ENCODE results near the gene WDR1.

DNA sequence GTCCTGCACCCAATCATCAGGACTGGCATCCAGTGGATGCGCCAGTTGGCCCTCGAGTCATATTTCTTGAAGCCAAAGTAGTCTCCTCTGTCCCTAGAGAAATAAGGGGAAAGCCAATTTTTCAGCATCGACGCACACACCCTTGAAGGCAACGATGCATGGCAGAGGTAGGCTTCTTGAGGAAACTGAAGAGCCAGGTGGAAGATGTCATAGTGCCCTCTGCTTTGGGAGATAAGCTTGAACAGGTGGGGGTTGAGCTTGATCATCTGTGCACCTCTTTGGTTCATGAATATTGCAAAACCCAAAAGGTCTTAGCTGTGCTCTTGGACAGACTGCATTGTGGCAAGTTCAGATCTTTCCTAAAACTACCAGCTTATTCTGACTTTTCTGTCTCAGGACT is 34.6 kb upstream of the WDR1 start:
- TF ChIP-seq TAF1 (IDR thresholded peaks at IDR 0.05; ENCODE audit: borderline replicate concordance, low read depth, low read length) (no peak), CEBPB (IDR thresholded peaks at IDR 0.05; ENCODE audit: borderline replicate concordance in 1 of 2, low read depth in 2 of 2, low read length in 2 of 2) (no peak), NFIC (IDR thresholded peaks at IDR 0.05; ENCODE audit: low read depth, low read length) (no peak), POLR2A (IDR thresholded peaks at IDR 0.05; ENCODE audit: low read depth, low read length) (no peak), NR2C2 (IDR thresholded peaks at IDR 0.05; ENCODE audit: borderline replicate concordance, control insufficient read depth, insufficient read length, low read depth) (no peak), IKZF1 (conservative IDR thresholded peaks at IDR 0.05) (no peak), MXI1 (IDR thresholded peaks at IDR 0.05; ENCODE audit: low read depth, low read length) (no peak), HDGF (IDR thresholded peaks at IDR 0.05) (no peak)
- TF ChIP-seq, protein P1, sequence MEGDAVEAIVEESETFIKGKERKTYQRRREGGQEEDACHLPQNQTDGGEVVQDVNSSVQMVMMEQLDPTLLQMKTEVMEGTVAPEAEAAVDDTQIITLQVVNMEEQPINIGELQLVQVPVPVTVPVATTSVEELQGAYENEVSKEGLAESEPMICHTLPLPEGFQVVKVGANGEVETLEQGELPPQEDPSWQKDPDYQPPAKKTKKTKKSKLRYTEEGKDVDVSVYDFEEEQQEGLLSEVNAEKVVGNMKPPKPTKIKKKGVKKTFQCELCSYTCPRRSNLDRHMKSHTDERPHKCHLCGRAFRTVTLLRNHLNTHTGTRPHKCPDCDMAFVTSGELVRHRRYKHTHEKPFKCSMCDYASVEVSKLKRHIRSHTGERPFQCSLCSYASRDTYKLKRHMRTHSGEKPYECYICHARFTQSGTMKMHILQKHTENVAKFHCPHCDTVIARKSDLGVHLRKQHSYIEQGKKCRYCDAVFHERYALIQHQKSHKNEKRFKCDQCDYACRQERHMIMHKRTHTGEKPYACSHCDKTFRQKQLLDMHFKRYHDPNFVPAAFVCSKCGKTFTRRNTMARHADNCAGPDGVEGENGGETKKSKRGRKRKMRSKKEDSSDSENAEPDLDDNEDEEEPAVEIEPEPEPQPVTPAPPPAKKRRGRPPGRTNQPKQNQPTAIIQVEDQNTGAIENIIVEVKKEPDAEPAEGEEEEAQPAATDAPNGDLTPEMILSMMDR (IDR thresholded peaks at IDR 0.05 in 2 of 3, conservative IDR thresholded peaks at IDR 0.05 in 1 of 3; ENCODE audit: control insufficient read depth in 2 of 3, extremely low read depth in 1 of 3, insufficient read depth in 1 of 3, low read depth in 3 of 3, low read length in 3 of 3) = no peak
- TF ChIP-seq, protein P2, sequence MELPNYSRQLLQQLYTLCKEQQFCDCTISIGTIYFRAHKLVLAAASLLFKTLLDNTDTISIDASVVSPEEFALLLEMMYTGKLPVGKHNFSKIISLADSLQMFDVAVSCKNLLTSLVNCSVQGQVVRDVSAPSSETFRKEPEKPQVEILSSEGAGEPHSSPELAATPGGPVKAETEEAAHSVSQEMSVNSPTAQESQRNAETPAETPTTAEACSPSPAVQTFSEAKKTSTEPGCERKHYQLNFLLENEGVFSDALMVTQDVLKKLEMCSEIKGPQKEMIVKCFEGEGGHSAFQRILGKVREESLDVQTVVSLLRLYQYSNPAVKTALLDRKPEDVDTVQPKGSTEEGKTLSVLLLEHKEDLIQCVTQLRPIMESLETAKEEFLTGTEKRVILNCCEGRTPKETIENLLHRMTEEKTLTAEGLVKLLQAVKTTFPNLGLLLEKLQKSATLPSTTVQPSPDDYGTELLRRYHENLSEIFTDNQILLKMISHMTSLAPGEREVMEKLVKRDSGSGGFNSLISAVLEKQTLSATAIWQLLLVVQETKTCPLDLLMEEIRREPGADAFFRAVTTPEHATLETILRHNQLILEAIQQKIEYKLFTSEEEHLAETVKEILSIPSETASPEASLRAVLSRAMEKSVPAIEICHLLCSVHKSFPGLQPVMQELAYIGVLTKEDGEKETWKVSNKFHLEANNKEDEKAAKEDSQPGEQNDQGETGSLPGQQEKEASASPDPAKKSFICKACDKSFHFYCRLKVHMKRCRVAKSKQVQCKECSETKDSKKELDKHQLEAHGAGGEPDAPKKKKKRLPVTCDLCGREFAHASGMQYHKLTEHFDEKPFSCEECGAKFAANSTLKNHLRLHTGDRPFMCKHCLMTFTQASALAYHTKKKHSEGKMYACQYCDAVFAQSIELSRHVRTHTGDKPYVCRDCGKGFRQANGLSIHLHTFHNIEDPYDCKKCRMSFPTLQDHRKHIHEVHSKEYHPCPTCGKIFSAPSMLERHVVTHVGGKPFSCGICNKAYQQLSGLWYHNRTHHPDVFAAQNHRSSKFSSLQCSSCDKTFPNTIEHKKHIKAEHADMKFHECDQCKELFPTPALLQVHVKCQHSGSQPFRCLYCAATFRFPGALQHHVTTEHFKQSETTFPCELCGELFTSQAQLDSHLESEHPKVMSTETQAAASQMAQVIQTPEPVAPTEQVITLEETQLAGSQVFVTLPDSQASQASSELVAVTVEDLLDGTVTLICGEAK (IDR thresholded peaks at IDR 0.05; ENCODE audit: borderline replicate concordance) = no peak

Data from GM12878 (cell line).